Activated naive CD8-positive, alpha-beta T cell (primary cell): Measurements from ENCODE around the gene DGCR8.
A peak's percentile ranks its signal among the peaks of the same experiment; 100 is the strongest.

Experiments
- H3K27ac Mint-ChIP-seq: one replicate; pipeline ENCODE4 v1.8.0; 2021; ENCODE audit warnings: mixed read lengths
- H3K27me3 Mint-ChIP-seq: one replicate; pipeline ENCODE4 v1.8.0; 2021; ENCODE audit warnings: mixed read lengths
- H3K36me3 Mint-ChIP-seq: one replicate; pipeline ENCODE4 v1.8.0; 2021; ENCODE audit warnings: mixed read lengths
- H3K4me1 Mint-ChIP-seq: one replicate; pipeline ENCODE4 v1.8.0; 2021; ENCODE audit warnings: low read depth, mixed read lengths
- H3K4me3 Mint-ChIP-seq: one replicate; pipeline ENCODE4 v1.8.0; 2021; ENCODE audit warnings: mild to moderate bottlenecking, mixed read lengths
- H3K9me3 Mint-ChIP-seq: one replicate; pipeline ENCODE4 v1.8.0; 2021; ENCODE audit warnings: low read depth, mixed read lengths

Gene DGCR8

GRCh38 chr22:20089977-20090729 is 10.1 kb downstream of the DGCR8 start:
- Mint-ChIP-seq H3K4me1 (peaks cover 51% of the 10 kb centered on the region), H3K4me3 (no peak overlapping the region)

GRCh38 chr22:20090730-20091240 is 10.7 kb downstream of the DGCR8 start:
- no peaks in the 10 kb centered on the region for H3K9me3 Mint-ChIP-seq
- H3K27ac Mint-ChIP-seq: peak overlapping the region; percentile 30
- peaks cover 22% of the 10 kb centered on the region for H3K36me3 Mint-ChIP-seq
- H3K27me3 Mint-ChIP-seq: no peaks in the 10 kb centered on the region
- H3K4me3 Mint-ChIP-seq: peak overlapping the region; percentile 30
- peaks cover 53% of the 10 kb centered on the region for H3K4me1 Mint-ChIP-seq

More at GRCh38 chr22:20089977-20090729, 10.1 kb downstream of the DGCR8 start:
- Mint-ChIP-seq H3K27ac (peak overlapping the region; percentile 30), H3K27me3 (no peaks in the 10 kb centered on the region), H3K36me3 (peaks cover 16% of the 10 kb centered on the region), H3K9me3 (no peaks in the 10 kb centered on the region)

GRCh38 chr22:20091690-20092476 is 11.8 kb downstream of the DGCR8 start:
- peaks cover 29% of the 10 kb centered on the region for H3K36me3 Mint-ChIP-seq
- peak overlapping the region; percentile 49 for H3K4me3 Mint-ChIP-seq
- H3K9me3 Mint-ChIP-seq: no peaks in the 10 kb centered on the region
- H3K4me1 Mint-ChIP-seq: peaks cover 53% of the 10 kb centered on the region
- peak overlapping the region; percentile 41 for H3K27ac Mint-ChIP-seq
- H3K27me3 Mint-ChIP-seq: no peaks in the 10 kb centered on the region

- H3K36me3 Mint-ChIP-seq: peaks cover 30% of the 10 kb centered on the region
- H3K4me1 Mint-ChIP-seq: peaks cover 56% of the 10 kb centered on the region
- peak overlapping the region; percentile 41 for H3K27ac Mint-ChIP-seq
- peak overlapping the region; percentile 49 for H3K4me3 Mint-ChIP-seq
- H3K9me3 Mint-ChIP-seq: no peaks in the 10 kb centered on the region
- H3K27me3 Mint-ChIP-seq: no peaks in the 10 kb centered on the region
These were observed 12.4 kb downstream of the DGCR8 start for GRCh38 chr22:20092477-20092854.

- peaks cover 36% of the 10 kb centered on the region for H3K36me3 Mint-ChIP-seq
- H3K27me3 Mint-ChIP-seq: no peaks in the 10 kb centered on the region
- no peaks in the 10 kb centered on the region for H3K9me3 Mint-ChIP-seq
- H3K4me1 Mint-ChIP-seq: peaks cover 60% of the 10 kb centered on the region
- no peak overlapping the region for H3K27ac Mint-ChIP-seq
- H3K4me3 Mint-ChIP-seq: no peak overlapping the region
These were observed 13.6 kb downstream of the DGCR8 start for GRCh38 chr22:20093418-20094196.

- Mint-ChIP-seq H3K4me3 (no peak overlapping the region), H3K27me3 (no peaks in the 10 kb centered on the region), H3K27ac (no peak overlapping the region), H3K9me3 (no peaks in the 10 kb centered on the region), H3K4me1 (peaks cover 64% of the 10 kb centered on the region), H3K36me3 (peaks cover 36% of the 10 kb centered on the region)
These were observed 14.3 kb downstream of the DGCR8 start for GRCh38 chr22:20094197-20094807.

- Mint-ChIP-seq H3K9me3 (no peaks in the 10 kb centered on the region), H3K27ac (peak overlapping the region; percentile 73), H3K4me1 (peaks cover 66% of the 10 kb centered on the region), H3K36me3 (peaks cover 37% of the 10 kb centered on the region), H3K4me3 (peak overlapping the region; percentile 61), H3K27me3 (no peaks in the 10 kb centered on the region)
These were observed 15.5 kb downstream of the DGCR8 start for GRCh38 chr22:20095521-20095920.

GRCh38 chr22:20096574-20097420 is 16.8 kb downstream of the DGCR8 start:
- Mint-ChIP-seq H3K4me1 (peaks cover 65% of the 10 kb centered on the region), H3K27ac (peak overlapping the region; percentile 18), H3K9me3 (no peaks in the 10 kb centered on the region), H3K4me3 (no peak overlapping the region), H3K27me3 (no peaks in the 10 kb centered on the region), H3K36me3 (peaks cover 31% of the 10 kb centered on the region)

GRCh38 chr22:20099099-20099711 is 19.2 kb downstream of the DGCR8 start:
- no peaks in the 10 kb centered on the region for H3K27me3 Mint-ChIP-seq
- no peaks in the 10 kb centered on the region for H3K9me3 Mint-ChIP-seq
- H3K4me3 Mint-ChIP-seq: peak overlapping the region; percentile 86
- H3K27ac Mint-ChIP-seq: peak overlapping the region; percentile 94
- peaks cover 63% of the 10 kb centered on the region for H3K4me1 Mint-ChIP-seq
- H3K36me3 Mint-ChIP-seq: peaks cover 33% of the 10 kb centered on the region

GRCh38 chr22:20101638-20102037 is 21.6 kb downstream of the DGCR8 start:
- peak overlapping the region; percentile 86 for H3K4me3 Mint-ChIP-seq
- H3K9me3 Mint-ChIP-seq: no peaks in the 10 kb centered on the region
- no peaks in the 10 kb centered on the region for H3K27me3 Mint-ChIP-seq
- H3K27ac Mint-ChIP-seq: peak overlapping the region; percentile 94
- H3K4me1 Mint-ChIP-seq: peaks cover 52% of the 10 kb centered on the region
- H3K36me3 Mint-ChIP-seq: peaks cover 20% of the 10 kb centered on the region

GRCh38 chr22:20102203-20102780 is 22.3 kb downstream of the DGCR8 start:
- H3K36me3 Mint-ChIP-seq: peaks cover 13% of the 10 kb centered on the region
- H3K27me3 Mint-ChIP-seq: no peaks in the 10 kb centered on the region
- H3K4me3 Mint-ChIP-seq: peak overlapping the region; percentile 8
- H3K27ac Mint-ChIP-seq: peak overlapping the region; percentile 76
- H3K4me1 Mint-ChIP-seq: peaks cover 48% of the 10 kb centered on the region
- H3K9me3 Mint-ChIP-seq: no peaks in the 10 kb centered on the region

- Mint-ChIP-seq H3K9me3 (no peaks in the 10 kb centered on the region), H3K4me3 (no peak overlapping the region), H3K27ac (no peak overlapping the region), H3K27me3 (no peaks in the 10 kb centered on the region), H3K36me3 (peaks cover 2% of the 10 kb centered on the region), H3K4me1 (peaks cover 20% of the 10 kb centered on the region)
These were observed 25.6 kb downstream of the DGCR8 start for GRCh38 chr22:20105456-20106204.
